Peyer's patch (tissue), 4 donors: ENCODE data around the gene SLC25A19. TPM values are rescaled to one million over a fixed set of nuclear protein-coding genes. Genes with fewer than 3 reads are reported as not detected.

Experiments
- DNase-seq, 3 donors: peaks; one replicate each; pipeline ENCODE4 v3.0.0-alpha.2; 2017 to 2019
- H3K27ac ChIP-seq, 4 donors: fragments of 200-600 bp; sonication (generic); one replicate each; pipeline ENCODE4 v1.5.1; 2016 to 2019
- H3K27me3 ChIP-seq, 2 donors: fragments of 200-600 bp; sonication (generic); one replicate each; pipeline ENCODE4 v1.5.1; 2019
- H3K36me3 ChIP-seq, 3 donors: fragments of 200-600 bp; sonication (generic); one replicate each; pipeline ENCODE4 v1.5.1; 2016 to 2019
- H3K4me1 ChIP-seq, 4 donors: fragments of 200-600 bp; sonication (generic); one replicate each; pipeline ENCODE4 v1.5.1; 2016 to 2019
- H3K4me3 ChIP-seq, 4 donors: fragments of 200-600 bp; sonication (generic); 1 replicate in 3 of 4; 2 replicates in 1 of 4; pipeline ENCODE4 v1.5.1; 2016 to 2019; ENCODE audit warnings: mild to moderate bottlenecking in 1 of 4
- H3K9me3 ChIP-seq, 4 donors: fragments of 200-600 bp; sonication (generic); one replicate each; pipeline ENCODE4 v1.5.1; 2016 to 2019; ENCODE audit warnings: mild to moderate bottlenecking in 1 of 4
- CTCF ChIP-seq, 6 experiments: fragments of 450-650 bp in 4 of 6; fragments of 200-600 bp in 2 of 6; sonication (generic) in 1 of 6; IDR thresholded peaks; one replicate each; pipeline ENCODE4 v1.5.1; 2017 to 2019; ENCODE audit warnings: antibody characterized with exemption in 6 of 6, mild to moderate bottlenecking in 3 of 6, moderate library complexity in 1 of 6
- POLR2A ChIP-seq, 2 donors: fragments of 450-650 bp; IDR thresholded peaks; one replicate each; pipeline ENCODE4 v1.5.1; 2017; ENCODE audit warnings: antibody characterized with exemption in 2 of 2, mild to moderate bottlenecking in 2 of 2, moderate library complexity in 2 of 2
- total RNA-seq, 4 donors: library from RNA; depleted of rRNA; stranded (reverse); fragments of >200 nt; gene quantifications; one replicate each; pipeline ENCODE4 v1.1.0, GENCODE V29; 2016

The SLC25A19 gene
- total RNA-seq, 4 donors from 2014 or later, result 8.2 to 24.8 (median 17.0) TPM

DNA sequence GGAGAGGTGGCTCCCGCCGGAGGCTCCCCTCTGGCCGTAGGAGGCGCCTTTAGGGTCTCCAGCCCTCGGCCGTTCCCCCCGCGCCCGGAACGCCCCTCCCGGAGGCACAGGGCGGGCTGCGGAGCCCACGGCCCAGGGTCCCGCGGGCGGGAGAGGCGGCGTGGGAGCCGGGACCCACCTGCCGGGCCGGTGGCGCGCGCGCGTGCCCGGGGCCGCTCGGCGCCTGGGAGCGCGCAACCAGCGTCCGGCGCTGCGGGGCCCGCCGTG is 18.3 kb downstream of the SLC25A19 start, which contains the start of gene MIF4GD:
Gene MIF4GD, minus strand, starts transcription at position 266 of the 267 bp plus-strand sequence. CDS start 1,036 bp downstream, outside the sequence.
- peaks cover 0 to 13% (median 0%) of the 10 kb centered on the region in 3 donors for H3K36me3 ChIP-seq

DNA sequence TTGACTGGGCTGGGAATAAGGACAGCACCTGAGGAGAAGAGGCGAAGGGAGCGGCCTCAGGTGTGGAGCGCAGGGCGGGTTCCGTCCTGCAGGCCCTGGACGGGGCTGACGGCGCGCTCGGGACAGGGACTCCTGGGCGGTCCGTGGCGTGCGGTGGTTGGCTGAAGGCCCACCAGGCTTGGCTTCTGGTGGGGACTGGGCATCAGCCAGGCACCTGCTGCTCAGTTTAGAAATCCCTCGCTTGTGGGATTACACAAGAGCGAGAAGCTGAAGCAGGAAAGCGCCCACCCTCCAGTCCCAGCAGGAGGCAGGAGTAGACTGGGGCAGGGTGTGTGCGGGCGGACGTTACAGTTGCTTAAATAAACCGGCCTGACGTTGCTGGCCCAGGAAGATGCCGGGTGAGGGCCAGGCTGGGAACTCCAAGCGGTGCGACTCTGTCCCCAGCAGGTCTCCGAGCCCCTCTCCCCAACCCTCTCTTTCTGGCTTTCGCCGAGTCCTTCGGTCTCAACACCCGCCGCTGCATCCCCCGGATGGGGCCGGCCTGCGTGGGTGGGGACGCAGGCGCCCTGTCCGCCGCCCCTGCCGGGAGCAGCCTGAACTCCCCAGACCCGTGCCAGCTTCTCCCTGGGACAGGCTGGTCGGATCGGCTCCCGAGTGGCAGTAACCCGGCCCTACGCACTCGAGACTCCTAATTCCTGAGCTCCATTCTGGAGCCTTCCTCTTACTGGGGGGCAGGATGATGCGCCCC is 18.8 kb downstream of the SLC25A19 start:
- TF ChIP-seq CTCF (IDR thresholded peaks at IDR 0.05) (peak in 4 of 6 experiments; percentile 3 to 37 (median 22)), POLR2A (IDR thresholded peaks at IDR 0.05) (no peak)
- H3K9me3 ChIP-seq, result no peaks in the 10 kb centered on the region
- peak overlapping the region; percentile 88 to 99 (median 96) for H3K27ac ChIP-seq
- peak overlapping the region; percentile 84 to 98 (median 94) for H3K4me3 ChIP-seq
- H3K4me1 ChIP-seq, result peaks cover 0 to 27% (median 9%) of the 10 kb centered on the region in 4 donors
- peak; percentile 66 to 81 (median 78) for DNase-seq
- H3K36me3 ChIP-seq, result peaks cover 0 to 18% (median 0%) of the 10 kb centered on the region in 3 donors
- H3K27me3 ChIP-seq, result no peaks in the 10 kb centered on the region

More for the DNA sequence above, 18.3 kb downstream of the SLC25A19 start, which contains the start of gene MIF4GD:
- H3K27me3 ChIP-seq, result no peaks in the 10 kb centered on the region
- H3K4me1 ChIP-seq, result peaks cover 0 to 27% (median 9%) of the 10 kb centered on the region in 4 donors
- DNase-seq, result no peak
- peak within 1 kb of the TSS; percentile 84 to 98 (median 94) for H3K4me3 ChIP-seq
- H3K27ac ChIP-seq, result peak within 1 kb of the TSS; percentile 88 to 99 (median 96)
- no peak for TF ChIP-seq CTCF (IDR thresholded peaks at IDR 0.05)
- TF ChIP-seq POLR2A (IDR thresholded peaks at IDR 0.05), result peak in 1 of 2 donors; percentile 71
- H3K9me3 ChIP-seq, result no peaks in the 10 kb centered on the region

GRCh38 chr17:75269844-75270217 is 19.4 kb downstream of the SLC25A19 start:
- TF ChIP-seq POLR2A (IDR thresholded peaks at IDR 0.05) (no peak), CTCF (IDR thresholded peaks at IDR 0.05) (no peak)
- H3K4me3 ChIP-seq, result peak overlapping the region; percentile 84 to 98 (median 94)
- H3K4me1 ChIP-seq, result peaks cover 0 to 27% (median 9%) of the 10 kb centered on the region in 4 donors

DNA sequence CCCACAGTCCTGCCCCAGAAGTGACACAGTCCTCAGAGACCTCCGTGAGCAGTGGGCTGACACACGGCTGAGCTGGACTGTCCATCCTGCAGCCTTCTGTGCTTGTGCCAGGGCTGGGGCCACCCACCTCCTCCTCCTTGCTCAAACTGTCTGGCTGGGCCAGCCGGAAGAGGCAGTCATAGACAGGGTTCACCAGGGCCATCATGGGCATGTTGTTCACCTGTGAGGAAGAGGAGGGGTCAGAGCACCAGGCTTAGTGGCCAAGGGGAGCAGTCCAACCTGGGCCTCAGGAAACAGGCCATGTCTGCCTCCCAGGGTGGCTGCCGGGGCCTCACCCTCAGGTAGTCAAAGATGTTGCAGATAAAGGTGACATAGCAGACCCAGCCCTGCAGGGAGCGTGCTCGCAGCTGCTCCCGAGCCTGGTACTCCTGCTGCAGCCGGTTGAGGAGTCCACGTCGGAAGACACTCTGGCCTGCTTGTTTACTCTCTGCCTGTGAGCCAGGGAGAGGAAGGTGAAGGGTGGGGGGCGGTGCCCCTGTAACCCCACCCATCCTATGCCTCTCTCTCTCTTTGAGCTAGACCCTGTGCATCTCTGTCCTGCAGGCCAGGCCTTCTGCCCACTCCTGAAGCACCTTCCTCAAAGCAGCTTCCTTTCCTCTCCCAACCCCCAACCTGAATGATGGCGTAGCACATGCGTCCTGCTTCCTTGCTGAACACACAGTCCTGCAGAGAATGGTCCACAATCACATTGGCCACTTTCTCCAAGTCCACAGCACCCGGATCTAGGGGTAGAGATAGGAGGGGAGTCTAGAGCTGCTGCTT is 21.6 kb downstream of the SLC25A19 start:
- TF ChIP-seq POLR2A (IDR thresholded peaks at IDR 0.05) (no peak), CTCF (IDR thresholded peaks at IDR 0.05) (peak in 3 of 6 experiments; percentile 29 to 42 (median 39))
- peak in 1 of 3 donors; percentile 69 for DNase-seq
- Histone ChIP-seq H3K4me3 (no peak overlapping the region), H3K36me3 (peaks cover 0 to 40% (median 0%) of the 10 kb centered on the region in 3 donors), H3K27ac (no peak overlapping the region), H3K4me1 (peaks cover 0 to 28% (median 9%) of the 10 kb centered on the region in 4 donors), H3K9me3 (no peaks in the 10 kb centered on the region), H3K27me3 (no peaks in the 10 kb centered on the region)

More at GRCh38 chr17:75269844-75270217, 19.4 kb downstream of the SLC25A19 start:
- Histone ChIP-seq H3K27me3 (no peaks in the 10 kb centered on the region), H3K27ac (peak overlapping the region; percentile 88 to 99 (median 96)), H3K36me3 (peaks cover 0 to 22% (median 0%) of the 10 kb centered on the region in 3 donors), H3K9me3 (no peaks in the 10 kb centered on the region)
- no peak for DNase-seq

DNA sequence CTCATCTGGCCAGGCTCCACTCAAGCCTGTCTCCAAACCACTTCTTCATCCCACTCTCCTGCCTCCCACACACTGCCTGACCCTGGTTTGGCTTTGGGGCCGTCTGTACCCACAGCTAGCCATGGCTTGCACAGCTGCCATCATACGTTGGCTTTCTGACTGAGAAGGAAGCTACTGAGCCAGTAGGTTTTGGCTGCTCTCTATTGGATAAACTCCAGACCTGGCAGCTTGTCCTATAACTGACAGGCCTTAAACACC is 22.2 kb downstream of the SLC25A19 start:
- no peaks in the 10 kb centered on the region for H3K27me3 ChIP-seq
- DNase-seq, result no peak
- no peaks in the 10 kb centered on the region for H3K9me3 ChIP-seq
- no peak overlapping the region for H3K4me3 ChIP-seq
- H3K4me1 ChIP-seq, result peaks cover 0 to 27% (median 10%) of the 10 kb centered on the region in 4 donors
- no peak overlapping the region for H3K27ac ChIP-seq
- no peak for TF ChIP-seq POLR2A (IDR thresholded peaks at IDR 0.05)
- peaks cover 0 to 40% (median 0%) of the 10 kb centered on the region in 3 donors for H3K36me3 ChIP-seq
